Mucosa of rectum (tissue), 2 donors: ENCODE results near the gene MYT1.

Experiments used
- H3K27ac ChIP-seq, 2 donors: one replicate each; pipeline ENCODE4 v1.7.0; 2013; ENCODE audit warnings: inconsistent platforms in 2 of 2, low read depth in 2 of 2, low read length in 2 of 2
- H3K27me3 ChIP-seq, 2 donors: one replicate each; pipeline ENCODE4 v1.7.0; 2013; ENCODE audit warnings: low read length in 2 of 2; ENCODE audit not compliant: control insufficient read depth in 2 of 2, insufficient read depth in 2 of 2
- H3K36me3 ChIP-seq, 2 donors: one replicate each; pipeline ENCODE4 v1.7.0; 2013; ENCODE audit warnings: low read length in 2 of 2; ENCODE audit not compliant: control insufficient read depth in 2 of 2, insufficient read depth in 2 of 2
- H3K4me1 ChIP-seq, 2 donors: one replicate each; pipeline ENCODE4 v1.7.0; 2013; ENCODE audit warnings: low read length in 2 of 2, mild to moderate bottlenecking in 1 of 2; ENCODE audit not compliant: control insufficient read depth in 2 of 2, insufficient read depth in 2 of 2
- H3K4me3 ChIP-seq, 2 donors: one replicate each; pipeline ENCODE4 v1.7.0; 2013; ENCODE audit warnings: low read length in 2 of 2
- H3K9ac ChIP-seq, 2 donors: one replicate each; pipeline ENCODE4 v1.7.0; 2013; ENCODE audit warnings: low read length in 2 of 2, low read depth in 1 of 2, mild to moderate bottlenecking in 1 of 2
- H3K9me3 ChIP-seq, 2 donors: one replicate each; pipeline ENCODE4 v1.7.0; 2013; ENCODE audit warnings: low read length in 2 of 2; ENCODE audit not compliant: control insufficient read depth in 2 of 2
- donor health status: healthy.
- donor health status: Normal muscosa, but diverticular disease.

MYT1 gene

GRCh38 chr20:64222851-64223525, 58.7 kb downstream of the MYT1 start:
- Histone ChIP-seq H3K4me3 (no peak overlapping the region), H3K9me3 (no peaks in the 10 kb centered on the region), H3K9ac (no peak overlapping the region), H3K36me3 (no peaks in the 10 kb centered on the region), H3K27ac (no peak overlapping the region), H3K4me1 (no peaks in the 10 kb centered on the region), H3K27me3 (peaks cover 2 to 9% of the 10 kb centered on the region in 2 donors)

DNA sequence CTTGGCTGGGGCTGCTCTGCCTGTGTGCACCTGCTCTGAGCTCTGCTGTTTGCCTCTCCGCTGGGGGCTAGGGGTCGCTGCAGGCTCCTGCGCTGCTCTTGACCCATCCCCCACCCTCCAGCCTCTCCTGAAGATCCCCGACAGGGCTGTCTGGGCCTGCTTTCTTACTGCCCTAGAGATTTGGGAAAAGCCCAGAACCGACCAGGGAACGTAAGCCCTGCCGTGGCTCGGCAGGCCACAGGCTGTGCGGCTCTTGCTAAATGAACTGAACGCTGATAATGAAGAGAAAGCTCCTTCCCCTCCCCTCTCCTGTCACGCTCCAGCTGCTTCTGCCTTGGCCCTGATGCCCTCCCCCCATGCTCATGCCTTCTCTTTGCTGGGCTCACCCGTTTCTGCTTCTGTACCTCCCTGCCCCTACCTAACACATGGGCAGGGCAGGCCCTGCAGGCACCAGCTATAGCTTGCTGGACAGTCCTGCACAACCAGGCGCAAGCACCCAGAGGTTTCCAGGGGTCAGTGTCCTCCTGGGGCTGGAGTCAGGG, 59.3 kb downstream of the MYT1 start:
- Histone ChIP-seq H3K27ac (peak overlapping the region in 1 of 2 donors; percentile 16), H3K4me3 (no peak overlapping the region), H3K36me3 (no peaks in the 10 kb centered on the region), H3K9me3 (no peaks in the 10 kb centered on the region), H3K27me3 (peaks cover 2 to 9% of the 10 kb centered on the region in 2 donors), H3K4me1 (peaks cover under 1 to 5% of the 10 kb centered on the region in 2 donors), H3K9ac (no peak overlapping the region)

- Histone ChIP-seq H3K9me3 (no peaks in the 10 kb centered on the region), H3K4me1 (peaks cover 2 to 14% of the 10 kb centered on the region in 2 donors), H3K4me3 (no peak overlapping the region), H3K36me3 (no peaks in the 10 kb centered on the region), H3K9ac (no peak overlapping the region), H3K27me3 (peaks cover 2% of the 10 kb centered on the region in 2 donors), H3K27ac (peak overlapping the region in 1 of 2 donors; percentile 38)
Observed at GRCh38 chr20:64224351-64225170, 60.3 kb downstream of the MYT1 start.

- H3K27ac ChIP-seq = no peak overlapping the region
- no peaks in the 10 kb centered on the region for H3K9me3 ChIP-seq
- peaks cover 5 to 17% of the 10 kb centered on the region in 2 donors for H3K4me1 ChIP-seq
- no peak overlapping the region for H3K9ac ChIP-seq
- H3K36me3 ChIP-seq = no peaks in the 10 kb centered on the region
- H3K27me3 ChIP-seq = peaks cover 0 to 2% of the 10 kb centered on the region in 2 donors
- no peak overlapping the region for H3K4me3 ChIP-seq
Observed at GRCh38 chr20:64225171-64225595, 60.9 kb downstream of the MYT1 start.

DNA sequence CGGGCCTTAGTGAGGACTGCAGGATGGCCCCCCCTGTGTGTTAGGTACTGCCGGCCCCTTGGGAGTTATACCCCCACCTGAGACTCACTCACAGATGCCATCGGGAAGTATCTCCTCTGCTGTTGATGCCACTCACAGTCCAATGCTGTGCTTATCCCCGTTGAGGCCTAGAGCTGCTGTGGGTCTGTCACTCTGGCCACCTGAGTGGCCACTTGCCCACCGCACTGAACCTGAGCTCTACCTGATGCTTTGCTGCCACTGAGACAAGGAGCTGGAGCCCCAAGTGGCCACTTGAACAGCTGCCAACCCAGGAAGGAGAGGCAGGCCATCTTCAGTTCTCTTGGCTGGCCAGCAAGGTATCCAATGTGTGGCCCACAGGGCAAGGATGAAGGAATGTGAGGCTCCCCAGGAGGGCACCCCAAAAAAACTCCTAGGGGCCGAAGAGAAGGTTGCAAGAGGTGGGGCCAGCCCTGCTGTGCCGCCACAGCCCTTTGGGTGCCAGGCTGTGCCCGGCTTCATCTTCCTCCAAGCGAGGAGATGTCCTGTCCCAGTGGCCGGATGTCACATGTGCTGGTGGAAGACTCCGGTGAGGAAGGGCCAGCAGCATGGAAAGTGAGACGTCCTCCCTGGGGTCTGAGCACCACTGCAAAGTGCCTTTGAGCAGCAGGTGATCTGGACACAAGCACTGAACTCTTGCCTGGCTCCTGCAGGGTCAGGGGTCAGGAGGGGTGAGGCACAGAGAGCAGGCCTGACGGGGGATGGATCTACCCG, 61.8 kb downstream of the MYT1 start:
- Histone ChIP-seq H3K9me3 (no peaks in the 10 kb centered on the region), H3K4me1 (peaks cover 5 to 17% of the 10 kb centered on the region in 2 donors), H3K9ac (no peak overlapping the region), H3K4me3 (no peak overlapping the region), H3K36me3 (no peaks in the 10 kb centered on the region), H3K27me3 (peaks cover 0 to 2% of the 10 kb centered on the region in 2 donors), H3K27ac (no peak overlapping the region)

DNA sequence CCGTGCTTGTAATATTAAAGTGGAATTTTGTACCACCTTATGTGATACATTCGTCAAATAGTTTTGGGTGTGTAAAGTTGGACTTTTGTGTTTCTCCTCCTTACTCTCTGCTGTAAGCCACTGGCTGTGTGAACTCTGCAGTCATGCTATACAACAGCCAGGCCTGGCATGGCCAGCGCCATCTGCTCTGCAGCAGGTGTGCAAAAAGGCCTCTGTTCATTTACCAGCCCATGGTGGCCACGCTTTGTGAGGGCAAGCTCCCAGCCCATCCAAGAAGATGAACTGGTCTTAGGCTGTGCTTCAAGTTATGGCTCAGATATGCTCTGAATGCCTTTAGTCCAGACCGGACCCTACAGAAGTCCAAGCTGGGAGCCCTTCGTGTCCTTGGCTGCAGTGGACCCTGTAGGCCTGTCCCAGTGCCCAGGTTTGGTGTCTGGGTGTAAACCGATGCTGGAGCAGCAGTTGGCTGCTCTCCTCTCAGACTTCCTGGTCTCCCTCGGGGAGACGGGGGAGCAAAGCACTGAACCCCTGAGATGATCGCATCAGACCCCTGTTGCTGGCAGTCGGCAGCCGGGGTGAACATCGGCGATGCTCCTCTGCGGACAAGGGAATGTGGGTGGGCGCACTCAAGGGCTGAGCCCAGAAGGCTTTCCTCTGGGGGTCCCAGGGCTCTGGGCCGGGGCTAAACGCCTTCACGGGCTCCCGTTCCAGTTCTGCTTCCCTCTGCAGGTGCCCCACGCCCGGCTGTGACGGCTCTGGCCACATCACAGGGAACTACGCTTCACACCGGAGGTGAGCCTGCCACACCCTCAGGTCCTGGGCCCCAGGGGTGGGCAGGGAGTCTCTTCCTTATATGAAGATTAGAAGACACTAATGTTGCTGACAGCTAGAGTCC, 62.7 kb downstream of the MYT1 start:
- H3K36me3 ChIP-seq = no peaks in the 10 kb centered on the region

DNA sequence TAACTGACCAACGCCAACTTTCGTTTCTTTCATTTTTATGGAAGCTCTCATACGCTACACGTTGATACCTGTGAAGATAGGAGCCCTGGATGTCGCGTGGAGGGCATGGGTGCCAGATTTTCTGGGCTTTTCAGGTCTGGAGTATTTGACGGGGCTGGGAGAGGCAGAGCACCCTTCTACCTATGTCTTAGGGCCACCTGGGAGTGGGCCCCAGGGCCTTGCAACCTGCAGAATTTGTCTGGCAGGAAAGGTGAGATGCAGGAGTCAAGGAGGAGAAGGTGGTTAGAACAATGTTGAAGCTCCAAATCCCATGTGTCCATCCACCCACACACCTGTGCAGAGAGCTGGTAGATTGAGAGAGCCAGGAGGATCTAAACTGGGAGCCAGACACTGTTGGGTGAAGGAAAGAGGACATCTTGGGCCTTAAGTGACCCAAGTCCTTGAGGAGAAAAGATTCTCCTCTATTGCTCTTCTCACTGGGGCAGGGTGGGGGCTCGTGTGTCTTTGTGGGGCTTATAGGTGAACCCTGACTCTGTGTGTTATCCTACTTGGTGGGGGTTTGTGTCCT, 63.9 kb downstream of the MYT1 start:
- H3K27me3 ChIP-seq = no peaks in the 10 kb centered on the region
- peaks cover 5 to 17% of the 10 kb centered on the region in 2 donors for H3K4me1 ChIP-seq
- H3K27ac ChIP-seq = no peak overlapping the region
- no peak overlapping the region for H3K4me3 ChIP-seq
- no peak overlapping the region for H3K9ac ChIP-seq
- H3K9me3 ChIP-seq = no peaks in the 10 kb centered on the region
- no peaks in the 10 kb centered on the region for H3K36me3 ChIP-seq

More for the DNA sequence above, 62.7 kb downstream of the MYT1 start:
- Histone ChIP-seq H3K9me3 (no peaks in the 10 kb centered on the region), H3K4me1 (peaks cover 5 to 17% of the 10 kb centered on the region in 2 donors), H3K4me3 (no peak overlapping the region), H3K27ac (no peak overlapping the region), H3K9ac (no peak overlapping the region), H3K27me3 (no peaks in the 10 kb centered on the region)

DNA sequence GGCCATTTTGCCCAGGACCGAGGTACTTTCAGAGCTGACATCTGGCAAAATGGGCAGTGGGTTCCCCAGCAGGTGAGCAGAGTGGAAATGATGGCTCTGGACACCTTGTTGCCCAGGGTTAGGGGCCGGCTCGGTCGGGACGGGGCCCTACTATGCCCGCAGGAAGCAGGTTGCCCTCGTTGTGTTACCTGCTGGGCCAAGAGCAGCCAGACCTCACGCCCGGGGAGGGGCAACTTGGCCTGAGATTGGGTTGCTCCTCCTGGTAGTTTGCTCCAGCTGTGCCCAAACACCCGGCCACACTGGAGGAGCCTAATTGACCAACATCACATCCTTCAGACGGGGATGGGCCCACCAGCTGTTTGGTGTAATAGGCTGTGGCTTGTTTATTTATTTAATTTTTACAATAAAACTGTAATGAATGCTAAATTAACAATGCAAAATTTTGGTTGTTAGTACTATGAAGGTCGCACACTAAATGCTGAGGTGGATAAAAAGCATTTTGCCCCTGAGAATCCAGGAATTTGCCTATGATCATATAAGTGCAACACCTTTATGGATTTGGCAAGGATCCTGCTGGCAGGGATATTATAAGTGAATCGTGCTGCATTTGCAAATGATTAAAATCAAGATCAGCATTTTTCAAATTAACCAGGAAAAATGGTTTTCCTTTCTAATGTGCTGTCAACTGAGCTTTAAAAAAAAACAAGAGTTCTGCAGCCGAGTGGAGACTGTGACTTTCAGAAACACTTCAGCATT, 64.7 kb downstream of the MYT1 start:
- Histone ChIP-seq H3K4me3 (no peak overlapping the region), H3K36me3 (no peaks in the 10 kb centered on the region), H3K9me3 (no peaks in the 10 kb centered on the region), H3K27ac (no peak overlapping the region), H3K27me3 (no peaks in the 10 kb centered on the region), H3K4me1 (peaks cover 5 to 17% of the 10 kb centered on the region in 2 donors), H3K9ac (no peak overlapping the region)
